K562 (cell line): ENCODE measurements around the gene PGRMC2. TPM values are rescaled to one million over a fixed set of nuclear protein-coding genes. Genes with fewer than 3 reads are reported as not detected.

Source experiments
- CUX1 ChIP-seq: fragments of 200-800 bp; sonication (Bioruptor generic); IDR thresholded peaks from 2 replicates; pipeline ENCODE4 v1.6.1; 2016; ENCODE audit warnings: missing genetic modification characterization, missing compliant biosample characterization
- E2F5 ChIP-seq: sonication (generic); formaldehyde crosslinking; IDR thresholded peaks from 2 replicates; pipeline ENCODE4 v1.8.0; 2022; ENCODE audit warnings: mild to moderate bottlenecking, missing genetic modification reagents
- HDAC1 ChIP-seq, 2 experiments: fragments of 450-650 bp; IDR thresholded peaks; 2 replicates each; pipeline ENCODE4 v1.6.1; 2016 to 2017; ENCODE audit warnings: inconsistent platforms in 1 of 2, mild to moderate bottlenecking in 1 of 2, moderate library complexity in 1 of 2
- HMGN3 ChIP-seq: IDR thresholded peaks from 2 replicates; pipeline ENCODE4 v1.6.1; 2011; ENCODE audit warnings: borderline replicate concordance, low read depth, mild to moderate bottlenecking, mixed read lengths, low read length; ENCODE audit not compliant: insufficient read length; ENCODE audit errors: extremely low read depth
- KAT7 ChIP-seq: sonication (generic); formaldehyde crosslinking; IDR thresholded peaks from 2 replicates; pipeline ENCODE4 v1.8.0; 2022; ENCODE audit warnings: missing genetic modification reagents, mild to moderate bottlenecking, borderline replicate concordance
- NCOR1 ChIP-seq: fragments of 450-650 bp; IDR thresholded peaks from 2 replicates; pipeline ENCODE4 v1.6.1; 2016; ENCODE audit warnings: mild to moderate bottlenecking, moderate library complexity
- NFYB ChIP-seq: IDR thresholded peaks from 2 replicates; pipeline ENCODE4 v1.6.1; 2011; ENCODE audit warnings: mild to moderate bottlenecking, moderate library complexity; ENCODE audit not compliant: insufficient read length; ENCODE audit errors: extremely low read depth
- PHB ChIP-seq: fragments of 250-450 bp; sonication (Bioruptor Pico); IDR thresholded peaks from 2 replicates; pipeline ENCODE4 v1.5.0; 2021
- SAFB ChIP-seq: fragments of 200-400 bp; formaldehyde crosslinking; IDR thresholded peaks from 2 replicates; pipeline ENCODE4 v1.6.1; 2017; ENCODE audit warnings: low read depth, low read length, borderline replicate concordance
- SMARCC2 ChIP-seq: fragments of 450-650 bp; IDR thresholded peaks from 2 replicates; pipeline ENCODE4 v1.6.1; 2017; ENCODE audit warnings: antibody characterized with exemption, moderate library complexity, mild to moderate bottlenecking, low read depth
- ZC3H8 ChIP-seq: fragments of 450-650 bp; IDR thresholded peaks from 2 replicates; pipeline ENCODE4 v1.6.1; 2017
- ZFP30 ChIP-seq: fragments of 250-450 bp; sonication (Bioruptor Pico); IDR thresholded peaks from 2 replicates; pipeline ENCODE4 v1.8.0; 2022; ENCODE audit warnings: moderate library complexity, mild to moderate bottlenecking, inconsistent platforms, borderline replicate concordance
- ZNF57 ChIP-seq: fragments of 450-650 bp; formaldehyde crosslinking; IDR thresholded peaks from 2 replicates; pipeline ENCODE4 v1.4.0; 2020; ENCODE audit warnings: mild to moderate bottlenecking, moderate library complexity
- polyA plus RNA-seq, 8 experiments: library from polyadenylated mRNA; depleted of rRNA in 4 of 8; stranded (reverse) in 5 of 8; unstranded in 3 of 8; fragments of >200 nt; fragmentation: Nextera tagmentation in 2 of 8; fragmentation: Illumina TruSeq in 1 of 8; extraction: Ambion mirVana in 2 of 8; extraction: Trizol in 1 of 8; gene quantifications; 2 replicates each; pipeline versions ENCODE4 v1.2.1 to v1.2.3, GENCODE V29; 2011 to 2014; ENCODE audit warnings: inconsistent platforms in 1 of 8, missing spikeins in 1 of 8
- total RNA-seq, 7 experiments: library from RNA; depleted of rRNA in 6 of 7; stranded (reverse); fragments of >200 nt in 6 of 7; fragmentation: Illumina TruSeq in 2 of 7; extraction: Trizol in 2 of 7; gene quantifications; 2 replicates each; pipeline versions ENCODE4 v1.2.1 to v1.2.3, GENCODE V29; 2011 to 2021; ENCODE audit warnings: low replicate concordance in 1 of 7
- TF ChIP-seq, protein P1 (sequence below), 2 experiments: IDR thresholded peaks; 2 replicates each; pipeline ENCODE4 v1.6.1; 2012; ENCODE audit warnings: improper control_type of control experiment in 2 of 2, low read depth in 2 of 2, low read length in 2 of 2, borderline replicate concordance in 1 of 2
- TF ChIP-seq, protein P2 (sequence below): sonication (generic); formaldehyde crosslinking; IDR thresholded peaks from 2 replicates; pipeline ENCODE4 v1.9.0; 2022; ENCODE audit warnings: mild to moderate bottlenecking, missing genetic modification reagents

PGRMC2 gene
- total and polyA plus RNA-seq, 9 of the 15 experiments (the other 6 are each of a cell fraction or from before 2014, with no cell fraction given) = 12.4 to 81.3 (median 22.7) TPM

GRCh38 chr4:128287871-128288688 is 467 bp upstream of the PGRMC2 start (continued):
- TF ChIP-seq, protein P1, sequence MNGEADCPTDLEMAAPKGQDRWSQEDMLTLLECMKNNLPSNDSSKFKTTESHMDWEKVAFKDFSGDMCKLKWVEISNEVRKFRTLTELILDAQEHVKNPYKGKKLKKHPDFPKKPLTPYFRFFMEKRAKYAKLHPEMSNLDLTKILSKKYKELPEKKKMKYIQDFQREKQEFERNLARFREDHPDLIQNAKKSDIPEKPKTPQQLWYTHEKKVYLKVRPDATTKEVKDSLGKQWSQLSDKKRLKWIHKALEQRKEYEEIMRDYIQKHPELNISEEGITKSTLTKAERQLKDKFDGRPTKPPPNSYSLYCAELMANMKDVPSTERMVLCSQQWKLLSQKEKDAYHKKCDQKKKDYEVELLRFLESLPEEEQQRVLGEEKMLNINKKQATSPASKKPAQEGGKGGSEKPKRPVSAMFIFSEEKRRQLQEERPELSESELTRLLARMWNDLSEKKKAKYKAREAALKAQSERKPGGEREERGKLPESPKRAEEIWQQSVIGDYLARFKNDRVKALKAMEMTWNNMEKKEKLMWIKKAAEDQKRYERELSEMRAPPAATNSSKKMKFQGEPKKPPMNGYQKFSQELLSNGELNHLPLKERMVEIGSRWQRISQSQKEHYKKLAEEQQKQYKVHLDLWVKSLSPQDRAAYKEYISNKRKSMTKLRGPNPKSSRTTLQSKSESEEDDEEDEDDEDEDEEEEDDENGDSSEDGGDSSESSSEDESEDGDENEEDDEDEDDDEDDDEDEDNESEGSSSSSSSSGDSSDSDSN (IDR thresholded peaks at IDR 0.05; ENCODE audit: borderline replicate concordance in 1 of 2, low read depth in 2 of 2, low read length in 2 of 2) = peak in 1 of 2 experiments; percentile 84; a peak in 2 of 4 replicates
- TF ChIP-seq HDAC1 (IDR thresholded peaks at IDR 0.05) (peak in 1 of 2 experiments; percentile 88; a peak in 3 of 4 replicates), E2F5 (CRISPR knock-in tag) (no peak), NCOR1 (peak; percentile 76), KAT7 (peak; percentile 97), ZC3H8 (no peak), HMGN3 (peak; percentile 99), PHB (0 out of 2 replicates have a peak, but pooled peaks have one; percentile 54), SMARCC2 (no peak), SAFB (0 out of 2 replicates have a peak, but pooled peaks have one; percentile 31), NFYB (peak; percentile 29), ZNF57 (no peak), CUX1 (CRISPR knock-in tag) (no peak), ZFP30 (CRISPR knock-in tag) (no peak)
- TF ChIP-seq, protein P2, sequence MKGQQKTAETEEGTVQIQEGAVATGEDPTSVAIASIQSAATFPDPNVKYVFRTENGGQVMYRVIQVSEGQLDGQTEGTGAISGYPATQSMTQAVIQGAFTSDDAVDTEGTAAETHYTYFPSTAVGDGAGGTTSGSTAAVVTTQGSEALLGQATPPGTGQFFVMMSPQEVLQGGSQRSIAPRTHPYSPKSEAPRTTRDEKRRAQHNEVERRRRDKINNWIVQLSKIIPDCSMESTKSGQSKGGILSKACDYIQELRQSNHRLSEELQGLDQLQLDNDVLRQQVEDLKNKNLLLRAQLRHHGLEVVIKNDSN (CRISPR knock-in tag) = peak; percentile 94
